H9 (cell line): ENCODE results near the gene DAPK2. TPM values are rescaled to one million over a fixed set of nuclear protein-coding genes. Genes with fewer than 3 reads are reported as not detected.
A peak's percentile ranks its signal among the peaks of the same experiment; 100 is the strongest.
"Not testable (repeated sequence)": the region's sequence is repeated elsewhere in the genome, so short reads cannot be mapped to it uniquely, and the experiment has no call there.

Source experiments
- DNase-seq: peaks from one replicate; pipeline ENCODE4 v3.0.0-alpha.2; 2017
- H2AFZ ChIP-seq: one replicate; pipeline ENCODE4 v1.6.1; 2013; ENCODE audit warnings: mild to moderate bottlenecking, low read length, control low read depth, moderate library complexity
- H2AK5ac ChIP-seq: 2 replicates; pipeline ENCODE4 v1.6.1; 2013; ENCODE audit warnings: low read length, control low read depth, mixed read lengths; ENCODE audit not compliant: insufficient read length
- H2BK120ac ChIP-seq: one replicate; pipeline ENCODE4 v1.6.1; 2013; ENCODE audit warnings: low read depth, mild to moderate bottlenecking, low read length, control low read depth, inconsistent platforms; ENCODE audit not compliant: poor library complexity, severe bottlenecking
- H2BK12ac ChIP-seq: 2 replicates; pipeline ENCODE4 v1.6.1; 2013; ENCODE audit warnings: low read length, control low read depth, mixed read lengths, low read depth; ENCODE audit not compliant: insufficient read length
- H2BK15ac ChIP-seq: 2 replicates; pipeline ENCODE4 v1.6.1; 2013; ENCODE audit warnings: low read depth, low read length, control low read depth
- H2BK20ac ChIP-seq: one replicate; pipeline ENCODE4 v1.6.1; 2013; ENCODE audit warnings: low read depth, mild to moderate bottlenecking, low read length, control low read depth, inconsistent platforms; ENCODE audit not compliant: poor library complexity, severe bottlenecking
- H2BK5ac ChIP-seq: 2 replicates; pipeline ENCODE4 v1.6.1; 2013; ENCODE audit warnings: low read length, control low read depth, mixed read lengths; ENCODE audit not compliant: insufficient read length
- H3K14ac ChIP-seq: 2 replicates; pipeline ENCODE4 v1.6.1; 2013; ENCODE audit warnings: low read length, control low read depth; ENCODE audit not compliant: insufficient read depth
- H3K18ac ChIP-seq: 2 replicates; pipeline ENCODE4 v1.6.1; 2013; ENCODE audit warnings: low read depth, mild to moderate bottlenecking, mixed read lengths, low read length, control low read depth; ENCODE audit not compliant: insufficient read length
- H3K23ac ChIP-seq: 2 replicates; pipeline ENCODE4 v1.6.1; 2013; ENCODE audit warnings: low read length, control low read depth, mixed read lengths, low read depth; ENCODE audit not compliant: insufficient read length
- H3K23me2 ChIP-seq: 2 replicates; pipeline ENCODE4 v1.6.1; 2013; ENCODE audit warnings: low read depth, mild to moderate bottlenecking, mixed read lengths, low read length, control low read depth; ENCODE audit not compliant: insufficient read length, poor library complexity, severe bottlenecking
- H3K27ac ChIP-seq: 2 replicates; pipeline ENCODE4 v1.5.1; 2013; ENCODE audit warnings: low read length, control low read depth, mixed read lengths, low read depth; ENCODE audit not compliant: insufficient read length
- H3K27me3 ChIP-seq: 2 replicates; pipeline ENCODE4 v1.6.1; 2013; ENCODE audit warnings: low read length, control low read depth, inconsistent platforms; ENCODE audit not compliant: insufficient read depth
- H3K4ac ChIP-seq: 2 replicates; pipeline ENCODE4 v1.6.1; 2013; ENCODE audit warnings: low read depth, mild to moderate bottlenecking, control low read depth, inconsistent platforms, low read length, moderate library complexity
- H3K4me1 ChIP-seq: 2 replicates; pipeline ENCODE4 v1.6.1; 2013; ENCODE audit warnings: low read length, control low read depth, inconsistent platforms; ENCODE audit not compliant: insufficient read depth
- H3K4me2 ChIP-seq: 2 replicates; pipeline ENCODE4 v1.6.1; 2013; ENCODE audit warnings: low read length, control low read depth, mixed read lengths; ENCODE audit not compliant: insufficient read length, insufficient read depth
- H3K56ac ChIP-seq: 2 replicates; pipeline ENCODE4 v1.6.1; 2013; ENCODE audit warnings: low read depth, mild to moderate bottlenecking, mixed read lengths, low read length, control low read depth; ENCODE audit not compliant: insufficient read length
- H3K79me1 ChIP-seq: 2 replicates; pipeline ENCODE4 v1.6.1; 2013; ENCODE audit warnings: low read depth, mild to moderate bottlenecking, moderate library complexity, low read length, control low read depth, inconsistent platforms; ENCODE audit not compliant: insufficient read depth, poor library complexity, severe bottlenecking
- H3K79me2 ChIP-seq: 2 replicates; pipeline ENCODE4 v1.6.1; 2013; ENCODE audit warnings: low read length, control low read depth, inconsistent platforms; ENCODE audit not compliant: insufficient read depth
- H3K9ac ChIP-seq: 2 replicates; pipeline ENCODE4 v1.6.1; 2013; ENCODE audit warnings: low read length, control low read depth, mixed read lengths; ENCODE audit not compliant: insufficient read length; ENCODE audit errors: extremely low read depth
- H3K9me3 ChIP-seq: one replicate; pipeline ENCODE4 v1.6.1; 2013; ENCODE audit warnings: low read depth, low read length, inconsistent platforms; ENCODE audit not compliant: control insufficient read depth
- H3T11ph ChIP-seq: one replicate; pipeline ENCODE4 v1.6.1; 2013; ENCODE audit warnings: mild to moderate bottlenecking, low read length, control low read depth, inconsistent platforms
- H4K20me1 ChIP-seq: one replicate; pipeline ENCODE4 v1.6.1; 2013; ENCODE audit not compliant: control insufficient read depth, insufficient read length, insufficient read depth
- H4K5ac ChIP-seq: 2 replicates; pipeline ENCODE4 v1.6.1; 2013; ENCODE audit warnings: low read depth, mild to moderate bottlenecking, mixed read lengths, low read length, control low read depth; ENCODE audit not compliant: insufficient read length
- H4K8ac ChIP-seq: replicated peaks from 2 replicates; pipeline ENCODE4 v1.6.1; 2013; ENCODE audit warnings: low read length, control low read depth, mixed read lengths, low read depth; ENCODE audit not compliant: insufficient read length
- H4K91ac ChIP-seq: 2 replicates; pipeline ENCODE4 v1.6.1; 2013; ENCODE audit warnings: low read depth, mild to moderate bottlenecking, moderate library complexity, mixed read lengths, low read length, control low read depth; ENCODE audit not compliant: insufficient read length
- H3K27ac Mint-ChIP-seq, 3 experiments: 2 replicates in 2 of 3; 3 replicates in 1 of 3; pipeline ENCODE4 v1.8.0; 2020 to 2021; ENCODE audit warnings: mixed read lengths in 3 of 3, mild to moderate bottlenecking in 1 of 3, moderate library complexity in 1 of 3
- H3K27me3 Mint-ChIP-seq: 2 replicates; pipeline ENCODE4 v1.8.0; 2021; ENCODE audit warnings: low read depth, mild to moderate bottlenecking, moderate library complexity, mixed read lengths
- H3K36me3 Mint-ChIP-seq, 3 experiments: 2 replicates in 2 of 3; 3 replicates in 1 of 3; pipeline ENCODE4 v1.8.0; 2020 to 2021; ENCODE audit warnings: low read depth in 3 of 3, mixed read lengths in 3 of 3; ENCODE audit not compliant: insufficient read depth in 1 of 3
- H3K4me1 Mint-ChIP-seq, 2 experiments: 2 replicates each; pipeline ENCODE4 v1.8.0; 2020; ENCODE audit warnings: mixed read lengths in 2 of 2
- H3K4me3 Mint-ChIP-seq, 2 experiments: 2 replicates in 1 of 2; 3 replicates in 1 of 2; pipeline ENCODE4 v1.8.0; 2020 to 2021; ENCODE audit warnings: mild to moderate bottlenecking in 2 of 2, mixed read lengths in 2 of 2, moderate library complexity in 1 of 2
- H3K9me3 Mint-ChIP-seq, 2 experiments: 2 replicates in 1 of 2; 3 replicates in 1 of 2; pipeline ENCODE4 v1.8.0; 2020; ENCODE audit warnings: mild to moderate bottlenecking in 2 of 2, mixed read lengths in 2 of 2, moderate library complexity in 1 of 2
- CTCF ChIP-seq: fragments of 200-600 bp; sonication (generic); conservative IDR thresholded peaks from 3 replicates; pipeline ENCODE4 v1.8.0; 2021; ENCODE audit warnings: antibody characterized with exemption, mild to moderate bottlenecking
- WGBS: extraction: QIAGEN DNeasy Blood & Tissue Kit; methylation state at CpG from one replicate; pipeline ENCODE4 v1.1.7; 2013; ENCODE audit warnings: missing lambda C conversion rate, low lambda C conversion rate, mixed read lengths; ENCODE audit not compliant: insufficient read length; ENCODE audit errors: extremely low coverage; 5-methylcytosine and 5-hydroxymethylcytosine counted together
- total RNA-seq: library from RNA; stranded (reverse); gene quantifications from 2 replicates; pipeline ENCODE4 v1.2.1, GENCODE V29; 2021

DAPK2 gene
- total RNA-seq, 1 experiment from 2014 or later, result 3.5 TPM

- H3K14ac ChIP-seq, result no peak overlapping the region
- no peak overlapping the region for H2BK120ac ChIP-seq
- no peak overlapping the region for H3K9ac ChIP-seq
- H3T11ph ChIP-seq, result no peak overlapping the region
- H3K4me1 ChIP-seq, result peaks cover 9% of the 10 kb centered on the region
- H2BK12ac ChIP-seq, result no peak overlapping the region
- no peak overlapping the region for H4K91ac ChIP-seq
- H3K4ac ChIP-seq, result no peak overlapping the region
- no peaks in the 10 kb centered on the region for H3K79me1 ChIP-seq
- no peaks in the 10 kb centered on the region for H3K23me2 ChIP-seq
- H3K9me3 ChIP-seq, result no peaks in the 10 kb centered on the region
- TF ChIP-seq CTCF, result no peak
- no peak overlapping the region for H2AK5ac ChIP-seq
- H2BK15ac ChIP-seq, result no peak overlapping the region
- Mint-ChIP-seq H3K4me1 (peaks cover 35 to 42% of the 10 kb centered on the region in 2 experiments), H3K4me3 (no peak overlapping the region), H3K27me3 (peaks cover 9% of the 10 kb centered on the region), H3K9me3 (peaks cover 19 to 26% of the 10 kb centered on the region in 2 experiments), H3K27ac (no peak overlapping the region), H3K36me3 (peaks cover 13 to 34% (median 22%) of the 10 kb centered on the region in 3 experiments)
- H4K8ac ChIP-seq, result no peak overlapping the region
- H3K4me2 ChIP-seq, result no peak overlapping the region
- no peak overlapping the region for H3K56ac ChIP-seq
- H3K27me3 ChIP-seq, result no peaks in the 10 kb centered on the region
- WGBS, result no CpG with 5 or more reads among the region's 4 CpGs
- no peak overlapping the region for H2AFZ ChIP-seq
- H2BK5ac ChIP-seq, result no peak overlapping the region
- H4K5ac ChIP-seq, result no peak overlapping the region
- H3K18ac ChIP-seq, result no peak overlapping the region
- H3K27ac ChIP-seq, result no peak overlapping the region
- DNase-seq, result peak; percentile 8
- no peak overlapping the region for H3K23ac ChIP-seq
- H3K79me2 ChIP-seq, result no peaks in the 10 kb centered on the region
- no peak overlapping the region for H2BK20ac ChIP-seq
- no peaks in the 10 kb centered on the region for H4K20me1 ChIP-seq
Observed at GRCh38 chr15:63967616-63968015, 78.7 kb downstream of the DAPK2 start.

- not testable (repeated sequence) for H4K5ac ChIP-seq, H3K79me1 ChIP-seq, H2BK5ac ChIP-seq, H4K91ac ChIP-seq, H3T11ph ChIP-seq, H4K8ac ChIP-seq, H3K56ac ChIP-seq, H3K23ac ChIP-seq, H3K14ac ChIP-seq, H3K9ac ChIP-seq, H3K27me3 Mint-ChIP-seq, H2AK5ac ChIP-seq, H2BK120ac ChIP-seq, H4K20me1 ChIP-seq, H2BK15ac ChIP-seq, H2BK20ac ChIP-seq, H3K79me2 ChIP-seq, H3K18ac ChIP-seq, H3K4me3 Mint-ChIP-seq, H3K4me2 ChIP-seq, H3K27ac Mint-ChIP-seq, H3K4ac ChIP-seq, H2BK12ac ChIP-seq, H3K27me3 ChIP-seq, H3K4me1 ChIP-seq, H3K23me2 ChIP-seq, H3K27ac ChIP-seq, H2AFZ ChIP-seq, H3K9me3 ChIP-seq, H3K4me1 Mint-ChIP-seq
- Mint-ChIP-seq H3K9me3 (peaks cover 34 to 41% of the 10 kb centered on the region in 2 experiments), H3K36me3 (peaks cover 13 to 52% (median 31%) of the 10 kb centered on the region in 3 experiments)
- WGBS, result no CpG with 5 or more reads among the region's 15 CpGs
- peak; percentile 6 for DNase-seq
Observed at GRCh38 chr15:63962947-63963721, 83.2 kb downstream of the DAPK2 start.
